IPS DF 4.7 (cell line): Measurements from ENCODE around the gene MIOX.
"Not testable (repeated sequence)": the region's sequence is repeated elsewhere in the genome, so short reads cannot be mapped to it uniquely, and the experiment has no call there.

ENCODE experiments used
- DNase-seq: peaks from one replicate; pipeline ENCODE4 v3.0.0-alpha.2; 2013; ENCODE audit warnings: low spot score; ENCODE audit errors: extremely low read depth

Gene MIOX

DNA sequence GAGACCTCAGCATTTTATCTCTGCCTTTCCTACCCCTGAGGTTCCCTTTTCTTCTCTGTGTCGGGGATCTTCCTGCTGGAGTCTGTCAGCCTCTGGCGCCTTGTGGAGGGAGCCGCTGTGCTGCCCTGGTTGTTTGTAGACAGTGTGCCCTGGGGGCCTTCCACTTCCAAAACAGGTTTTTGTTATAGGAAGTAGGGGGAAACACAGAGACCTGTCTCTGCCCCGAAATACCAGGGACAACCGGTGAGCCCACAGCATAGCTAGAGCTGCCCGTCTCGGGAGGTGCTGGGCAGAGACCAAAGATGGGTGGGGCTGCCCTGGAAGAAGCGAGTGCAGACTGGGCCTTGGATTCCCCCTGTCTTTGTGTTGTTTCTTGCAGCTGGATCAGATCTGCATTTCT is 29.4 kb downstream of the MIOX start:
- DNase-seq: no peak

DNA sequence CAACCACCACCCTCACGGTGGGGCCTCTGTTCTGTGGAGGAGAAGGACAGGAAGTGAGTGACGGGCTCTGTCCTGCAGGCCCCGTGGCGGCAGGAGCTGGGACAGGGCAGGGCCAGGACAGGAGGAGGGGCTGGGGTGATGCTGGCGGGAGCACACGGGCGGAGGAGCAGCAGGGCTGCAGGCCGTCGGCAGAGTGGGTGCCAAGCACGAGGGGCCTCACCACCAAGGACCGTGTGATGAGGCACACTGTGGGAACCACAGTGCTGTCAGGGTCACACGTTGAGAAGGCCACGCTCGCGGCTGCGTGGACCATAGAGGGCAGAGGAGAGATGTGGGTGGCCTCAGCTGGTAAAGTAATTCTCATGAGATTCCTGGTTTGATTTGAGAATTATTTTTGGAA is 30.2 kb downstream of the MIOX start:
- DNase-seq: no peak

DNA sequence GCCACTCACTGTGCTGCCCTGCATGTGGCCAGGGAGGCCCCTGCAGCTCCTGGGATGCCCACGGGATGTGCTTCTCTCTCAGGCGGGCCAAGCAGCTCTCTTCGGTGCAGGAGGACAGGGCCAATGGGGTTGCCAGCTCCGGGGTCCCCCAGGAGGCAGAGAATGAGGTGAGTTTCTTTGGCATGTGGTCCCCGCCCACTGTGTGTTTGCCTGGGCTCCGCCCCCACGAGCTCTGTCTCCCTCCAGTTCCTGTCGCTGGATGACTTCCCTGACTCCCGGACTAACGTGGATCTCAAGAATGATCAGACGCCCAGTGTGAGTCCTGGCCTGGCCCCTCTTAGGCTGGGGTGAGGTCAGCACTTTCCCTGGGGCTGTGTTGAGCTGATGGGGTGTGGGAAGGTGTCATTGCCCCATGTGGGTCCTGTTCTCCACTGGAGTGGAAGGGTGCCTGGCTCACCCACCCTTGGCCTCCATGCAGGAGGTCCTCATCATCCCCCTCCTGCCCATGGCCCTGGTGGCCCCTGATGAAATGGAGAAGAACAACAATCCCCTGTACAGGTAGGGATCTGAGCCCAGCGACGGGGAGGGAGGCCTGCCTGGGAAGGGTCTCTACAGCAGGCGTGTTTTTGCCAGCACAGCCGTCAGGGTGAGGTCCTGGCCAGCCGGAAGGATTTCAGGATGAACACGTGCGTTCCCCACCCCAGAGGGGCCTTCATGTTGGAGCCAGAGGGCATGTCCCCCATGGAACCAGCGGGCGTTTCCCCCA is 31.0 kb downstream of the MIOX start:
- DNase-seq: no peak

- no peak for DNase-seq
Measured at GRCh38 chr22:50518606-50519005, 31.9 kb downstream of the MIOX start.

DNA sequence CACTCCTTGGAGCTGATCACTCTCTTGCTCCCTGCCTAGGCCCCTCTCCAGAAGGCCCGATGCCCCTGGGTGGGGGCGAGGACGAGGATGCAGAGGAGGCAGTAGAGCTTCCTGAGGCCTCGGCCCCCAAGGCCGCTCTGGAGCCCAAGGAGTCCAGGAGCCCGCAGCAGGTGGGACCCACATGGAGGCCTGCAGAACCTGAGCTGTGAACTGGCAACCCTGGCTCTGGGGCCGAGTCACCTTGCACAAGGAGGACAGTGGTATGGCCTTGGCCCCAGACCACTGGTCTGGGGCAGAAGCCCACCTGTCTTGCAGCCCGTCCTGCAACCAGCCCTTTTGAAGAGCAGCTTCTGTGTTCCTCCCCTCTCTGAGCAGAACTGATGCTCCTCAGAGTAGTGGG is 32.5 kb downstream of the MIOX start:
- DNase-seq: no peak

DNA sequence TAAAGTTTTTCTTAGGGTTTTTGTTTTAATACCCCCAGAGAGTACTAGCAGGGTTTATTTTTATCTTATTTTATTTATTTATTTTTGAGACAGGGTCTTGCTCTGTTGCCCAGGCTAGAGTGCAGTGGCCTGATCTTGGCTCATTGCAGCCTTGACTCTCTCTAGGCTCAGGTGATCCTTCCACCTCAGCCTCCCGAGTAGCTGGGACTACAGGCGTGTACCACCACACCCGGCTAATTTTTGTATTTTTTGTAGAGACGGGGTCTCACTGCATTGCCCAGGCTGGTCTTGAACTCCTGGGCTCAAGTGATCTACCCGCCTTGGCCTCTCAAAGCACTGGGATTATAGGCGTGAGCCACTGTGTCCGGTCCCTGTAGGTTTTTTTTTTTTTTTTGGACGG is 33.5 kb downstream of the MIOX start:
- not testable (repeated sequence) for DNase-seq

DNA sequence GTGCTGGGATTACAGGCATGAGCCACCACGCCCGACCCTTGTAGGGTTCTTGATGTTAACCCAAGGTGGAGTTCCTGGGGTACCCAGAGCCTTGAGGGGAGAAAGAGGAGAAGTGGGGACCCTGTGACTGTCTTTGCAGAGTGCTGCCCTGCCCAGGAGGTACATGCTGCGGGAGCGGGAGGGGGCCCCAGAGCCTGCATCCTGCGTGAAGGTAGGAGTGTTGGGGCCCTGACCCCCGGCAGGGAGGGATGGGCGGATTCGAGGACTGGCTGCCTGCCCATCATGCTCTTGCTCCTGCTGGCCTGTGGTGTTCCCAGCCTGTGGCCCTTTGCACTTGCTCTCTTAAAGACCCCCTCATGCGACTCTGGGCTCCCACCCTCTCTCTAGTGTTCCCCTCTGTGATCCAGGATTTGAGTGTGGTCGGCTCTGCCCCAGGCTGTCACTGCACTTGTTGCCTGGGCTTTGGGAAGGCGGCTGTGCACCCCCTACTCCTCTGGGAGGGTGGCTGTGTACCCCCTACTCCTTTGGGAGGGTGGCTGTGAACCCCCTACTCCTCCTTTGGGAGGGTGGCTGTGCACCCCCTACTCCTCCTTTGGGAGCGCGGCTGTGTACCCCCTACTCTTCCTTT is 34.3 kb downstream of the MIOX start:
- no peak for DNase-seq

DNA sequence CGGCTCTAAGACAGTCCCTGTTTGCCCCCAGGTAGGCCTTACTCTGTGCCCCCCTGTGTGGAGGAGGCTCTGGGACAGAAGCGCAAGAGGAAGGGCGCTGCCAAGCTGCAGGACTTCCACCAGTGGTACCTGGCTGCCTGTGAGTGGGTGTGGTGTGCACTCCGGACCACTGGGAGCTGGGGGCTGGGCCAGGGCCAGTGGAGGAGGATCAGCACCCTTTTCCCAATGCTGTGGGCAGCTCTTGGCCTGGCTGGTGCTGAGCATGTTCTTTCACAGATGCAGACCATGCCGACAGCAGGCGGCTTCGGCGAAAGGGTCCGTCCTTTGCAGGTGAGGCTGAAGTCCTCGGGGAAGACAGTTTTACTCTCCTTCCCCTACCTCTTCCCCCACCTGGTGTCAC is 35.1 kb downstream of the MIOX start:
- no peak for DNase-seq

DNA sequence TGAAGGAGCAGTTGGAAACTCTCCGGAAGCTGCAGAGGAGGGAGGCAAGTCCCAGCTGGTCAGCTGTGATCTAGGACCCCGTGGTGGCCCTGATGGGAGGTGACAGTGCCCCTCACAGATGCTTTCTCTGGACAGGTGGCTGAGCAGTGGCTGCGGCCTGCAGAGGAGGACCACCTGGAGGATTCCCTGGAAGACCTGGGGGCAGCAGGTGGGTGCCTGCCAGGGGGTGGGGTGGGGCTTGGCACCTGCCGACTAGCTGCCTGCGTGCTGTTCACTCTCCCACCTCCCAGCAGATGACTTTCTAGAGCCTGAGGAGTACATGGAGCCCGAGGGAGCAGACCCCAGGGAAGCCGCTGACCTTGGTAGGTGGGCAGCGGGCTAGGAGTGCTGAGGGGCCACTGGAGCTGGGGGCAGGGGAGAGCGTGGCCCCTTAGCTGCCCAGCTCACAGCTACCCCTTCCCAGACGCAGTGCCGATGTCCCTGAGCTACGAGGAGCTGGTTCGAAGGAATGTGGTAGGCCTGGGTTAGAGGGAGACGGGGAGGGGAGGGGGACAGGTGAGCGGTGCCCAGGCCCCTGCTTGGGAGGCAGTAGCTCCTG is 35.6 kb downstream of the MIOX start:
- DNase-seq: no peak

DNA sequence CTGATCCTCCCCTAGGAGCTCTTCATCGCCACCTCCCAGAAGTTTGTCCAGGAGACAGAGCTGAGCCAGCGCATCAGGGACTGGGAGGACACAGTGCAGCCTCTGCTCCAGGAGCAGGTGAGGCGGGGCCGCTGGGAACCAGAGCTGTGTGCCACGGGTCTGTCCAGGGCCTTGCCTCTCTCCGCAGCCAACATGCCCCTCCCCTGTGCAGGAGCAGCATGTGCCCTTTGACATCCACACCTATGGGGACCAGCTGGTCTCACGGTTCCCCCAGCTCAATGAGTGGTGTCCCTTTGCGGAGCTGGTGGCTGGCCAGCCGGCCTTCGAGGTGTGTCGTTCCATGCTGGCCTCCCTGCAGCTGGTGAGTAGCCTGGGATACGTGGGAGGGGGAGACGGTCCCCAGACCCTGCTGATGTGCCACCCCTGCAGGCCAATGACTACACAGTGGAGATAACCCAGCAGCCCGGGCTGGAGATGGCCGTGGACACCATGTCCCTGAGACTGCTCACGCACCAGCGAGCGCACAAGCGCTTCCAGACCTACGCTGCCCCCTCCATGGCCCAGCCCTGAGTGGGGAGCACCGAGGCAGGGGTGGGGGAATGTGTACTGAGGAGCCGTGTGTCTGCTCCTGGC is 36.3 kb downstream of the MIOX start:
- DNase-seq: no peak

- no peak for DNase-seq
Measured at GRCh38 chr22:50523458-50523805, 36.8 kb downstream of the MIOX start.

- DNase-seq: no peak
Measured at GRCh38 chr22:50523806-50524675, 37.4 kb downstream of the MIOX start.

DNA sequence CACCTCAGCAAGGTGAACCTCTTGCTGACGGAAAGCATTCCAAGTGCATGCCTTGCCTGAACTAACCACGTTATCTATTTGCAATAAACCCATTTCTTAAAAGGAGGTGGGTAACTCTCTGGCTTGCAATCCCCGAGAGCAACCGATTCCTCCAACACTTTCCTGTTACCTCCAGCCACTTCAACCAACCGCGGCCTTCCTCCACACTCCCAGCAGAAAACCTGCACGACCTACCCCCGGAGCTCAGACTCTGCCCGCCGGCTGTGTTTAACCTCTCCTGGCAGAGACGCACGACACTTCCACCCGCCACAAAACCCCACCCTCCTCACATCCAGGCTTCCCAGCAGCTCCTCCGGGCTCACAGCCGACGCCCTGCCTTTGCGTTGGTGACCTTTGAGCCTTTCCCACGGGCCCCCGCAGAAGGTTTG is 38.0 kb downstream of the MIOX start:
- no peak for DNase-seq

- no peak for DNase-seq
Measured at GRCh38 chr22:50525104-50525857, 38.6 kb downstream of the MIOX start, which contains the start of gene SCO2. Gene SCO2, minus strand, starts transcription at chr22:50525598. Its CDS starts 1,187 bp downstream, at chr22:50524411.

- DNase-seq: no peak
Measured at GRCh38 chr22:50525858-50526107, 39.1 kb downstream of the MIOX start.

DNA sequence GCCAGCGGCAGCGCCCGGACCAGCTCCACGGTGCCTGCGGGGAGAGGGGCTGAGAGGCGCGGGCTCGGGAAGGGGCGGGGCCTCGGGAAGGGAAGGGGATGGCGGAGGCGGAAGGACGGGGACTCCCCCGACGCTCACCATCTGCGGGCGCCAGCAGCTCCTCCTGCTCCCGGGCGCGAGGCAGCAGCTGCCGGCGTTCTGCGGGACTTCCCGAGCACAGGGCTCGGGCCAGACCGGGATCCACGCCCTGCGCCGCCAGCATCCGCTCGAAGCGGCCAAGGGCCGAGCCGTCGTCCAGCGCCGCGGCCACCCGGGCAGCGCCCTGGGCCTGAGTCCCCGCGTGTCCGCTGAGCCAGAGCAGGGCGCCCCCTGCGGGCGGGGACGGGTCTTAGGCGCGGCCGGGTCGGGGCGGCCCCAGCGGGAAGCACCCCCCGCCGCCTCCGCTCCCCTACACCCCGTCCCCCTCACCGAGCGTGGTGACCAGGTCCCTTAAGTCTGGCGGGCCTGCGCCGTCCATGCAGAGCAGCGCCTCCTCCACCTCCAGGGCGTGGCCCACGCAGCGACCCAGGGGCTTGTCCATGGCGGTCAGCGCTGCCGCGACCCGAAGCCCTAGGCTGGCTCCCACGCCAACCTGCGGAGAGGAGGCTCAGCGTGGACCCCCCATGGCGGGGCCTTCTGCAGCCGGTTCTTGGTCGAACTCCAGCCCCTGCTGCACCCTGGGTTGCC is 39.6 kb downstream of the MIOX start:
- no peak for DNase-seq

DNA sequence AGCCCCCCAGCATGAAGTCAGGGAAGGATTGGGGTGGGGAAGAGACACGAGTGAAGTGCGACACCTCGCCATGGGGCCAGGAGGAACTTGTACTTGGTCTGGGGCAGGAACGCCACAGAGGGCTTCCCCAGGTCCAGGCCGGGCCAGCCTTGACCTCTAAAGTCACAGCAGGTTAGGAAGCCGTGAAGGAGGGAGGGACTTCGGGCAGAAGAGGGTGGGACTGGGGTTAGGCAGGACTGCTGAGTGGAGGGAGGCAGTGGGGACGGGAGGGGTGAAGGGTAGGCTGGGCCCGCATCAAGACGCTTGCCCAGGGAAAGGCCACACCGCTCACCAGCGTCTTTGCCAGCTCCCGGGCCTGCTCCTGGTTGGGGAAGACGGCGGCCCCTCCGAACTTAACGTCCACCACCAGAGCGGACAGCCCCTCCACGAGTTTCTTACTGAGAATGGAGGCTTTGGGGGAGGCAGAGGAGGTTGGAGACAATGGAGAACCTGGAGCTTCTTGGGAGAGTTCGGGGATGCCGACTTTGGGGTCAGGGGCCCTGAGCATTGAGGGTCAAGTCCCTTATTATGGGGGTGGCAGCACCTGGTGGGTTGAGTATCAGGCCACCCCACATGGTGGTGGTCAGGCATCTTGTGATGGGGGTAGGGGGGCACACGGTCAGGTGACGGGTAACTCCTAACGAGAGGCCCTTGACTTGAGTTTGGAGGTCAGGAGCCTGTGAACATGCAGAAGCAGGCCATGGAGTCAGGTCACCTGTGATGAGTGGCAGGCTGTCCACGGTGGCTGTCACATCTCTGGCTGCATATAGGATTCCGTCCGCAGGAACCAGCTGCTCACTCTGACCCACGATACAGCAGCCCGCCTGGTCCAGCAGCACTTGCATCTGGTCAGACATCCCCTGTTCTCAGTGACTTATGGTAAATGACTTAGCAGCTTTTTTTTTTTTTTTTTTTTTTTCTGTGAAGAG is 40.5 kb downstream of the MIOX start:
- DNase-seq: no peak

GRCh38 chr22:50527921-50528681 is 41.4 kb downstream of the MIOX start:
- no peak for DNase-seq
